ENCODE data around the gene B3GALT6.

DNA sequence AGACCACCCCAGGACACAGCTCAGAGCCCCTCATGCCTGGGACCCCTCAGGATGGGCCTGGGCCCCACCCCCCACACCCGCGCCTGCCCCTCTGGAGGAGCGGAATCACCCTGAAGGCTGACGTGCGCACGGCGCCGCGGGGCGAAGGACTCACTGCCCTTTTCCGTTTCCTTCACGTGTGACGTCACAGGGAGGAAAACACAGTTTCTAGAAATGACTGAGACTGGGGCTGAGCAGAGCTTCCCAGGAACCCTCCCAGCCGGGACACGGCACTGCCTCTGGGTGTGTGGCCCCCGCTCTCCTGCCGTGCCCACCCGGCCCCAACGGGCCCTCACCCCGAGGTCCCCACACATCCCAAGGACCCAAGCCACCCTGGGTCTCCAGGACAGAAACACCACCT lies 12.7 kb upstream of the B3GALT6 start:
- TF ChIP-seq, protein P1, sequence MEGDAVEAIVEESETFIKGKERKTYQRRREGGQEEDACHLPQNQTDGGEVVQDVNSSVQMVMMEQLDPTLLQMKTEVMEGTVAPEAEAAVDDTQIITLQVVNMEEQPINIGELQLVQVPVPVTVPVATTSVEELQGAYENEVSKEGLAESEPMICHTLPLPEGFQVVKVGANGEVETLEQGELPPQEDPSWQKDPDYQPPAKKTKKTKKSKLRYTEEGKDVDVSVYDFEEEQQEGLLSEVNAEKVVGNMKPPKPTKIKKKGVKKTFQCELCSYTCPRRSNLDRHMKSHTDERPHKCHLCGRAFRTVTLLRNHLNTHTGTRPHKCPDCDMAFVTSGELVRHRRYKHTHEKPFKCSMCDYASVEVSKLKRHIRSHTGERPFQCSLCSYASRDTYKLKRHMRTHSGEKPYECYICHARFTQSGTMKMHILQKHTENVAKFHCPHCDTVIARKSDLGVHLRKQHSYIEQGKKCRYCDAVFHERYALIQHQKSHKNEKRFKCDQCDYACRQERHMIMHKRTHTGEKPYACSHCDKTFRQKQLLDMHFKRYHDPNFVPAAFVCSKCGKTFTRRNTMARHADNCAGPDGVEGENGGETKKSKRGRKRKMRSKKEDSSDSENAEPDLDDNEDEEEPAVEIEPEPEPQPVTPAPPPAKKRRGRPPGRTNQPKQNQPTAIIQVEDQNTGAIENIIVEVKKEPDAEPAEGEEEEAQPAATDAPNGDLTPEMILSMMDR (conservative IDR thresholded peaks at IDR 0.05; ENCODE audit: low read depth, low read length): no peak
- TF ChIP-seq EZH2 (IDR thresholded peaks at IDR 0.05; ENCODE audit: low read length, unreplicated experiment) (no peak), EZH2phosphoT487 (IDR thresholded peaks at IDR 0.05; ENCODE audit: borderline replicate concordance, low read length) (no peak)

Measured in PC-3 (cell line).